OCI-LY7 (cell line): ENCODE results near the gene INPP5K. TPM values are rescaled to one million over a fixed set of nuclear protein-coding genes. Genes with fewer than 3 reads are reported as not detected.

Source experiments
- BruUV-seq: library from RNA; stranded (reverse); fragments of 400-500 nt; replicated peaks from 2 replicates; lab custom pipeline; 2021; lab: Mats Ljungman, UMichigan
- CTCF ChIA-PET: fragments of 300-600 bp; sonication (Branson Sonifier 250); formaldehyde crosslinking; loops from one replicate; lab custom pipeline; 2022; ENCODE audit warnings: antibody characterized with exemption; ENCODE audit not compliant: unreplicated experiment; lab: Charles Lee
- POLR2A ChIA-PET: fragments of 300-600 bp; sonication (Branson Sonifier 250); formaldehyde crosslinking; loops from one replicate; lab custom pipeline; 2022; ENCODE audit warnings: antibody characterized with exemption; lab: Charles Lee
- DNase-seq: peaks from one replicate; pipeline ENCODE4 v3.0.0-alpha.2; 2015; ENCODE audit warnings: low spot score
- H2AFZ ChIP-seq: fragments of 200-600 bp; sonication (generic), shearing (Covaris generic); 2 replicates; pipeline ENCODE4 v1.6.1; 2014; ENCODE audit warnings: mild to moderate bottlenecking, antibody characterized with exemption, low read length, moderate library complexity
- H3K27ac ChIP-seq: fragments of 200-600 bp; sonication (generic); 2 replicates; pipeline ENCODE4 v1.5.1; 2014; ENCODE audit warnings: mixed run types, low read depth, mild to moderate bottlenecking, moderate library complexity, low read length, inconsistent platforms; ENCODE audit not compliant: poor library complexity, severe bottlenecking
- H3K36me3 ChIP-seq: fragments of 200-600 bp; sonication (generic); 2 replicates; pipeline ENCODE4 v1.6.1; 2014; ENCODE audit warnings: mild to moderate bottlenecking, antibody characterized with exemption, low read length, moderate library complexity, mixed read lengths; ENCODE audit not compliant: insufficient read depth
- H3K4me1 ChIP-seq: fragments of 200-600 bp; sonication (generic); 2 replicates; pipeline ENCODE4 v1.5.1; 2014; ENCODE audit warnings: mild to moderate bottlenecking, low read length; ENCODE audit not compliant: insufficient read depth, poor library complexity, severe bottlenecking
- H3K4me2 ChIP-seq: fragments of 200-600 bp; sonication (generic); 2 replicates; pipeline ENCODE4 v1.6.1; 2014; ENCODE audit warnings: mild to moderate bottlenecking, low read length
- H3K4me3 ChIP-seq: fragments of 200-600 bp; sonication (generic); 2 replicates; pipeline ENCODE4 v1.5.1; 2014; ENCODE audit warnings: mild to moderate bottlenecking, low read depth, low read length; ENCODE audit not compliant: poor library complexity, severe bottlenecking
- H3K79me2 ChIP-seq: fragments of 200-600 bp; sonication (generic); 2 replicates; pipeline ENCODE4 v1.6.1; 2016; ENCODE audit warnings: low read depth, mild to moderate bottlenecking, low read length, moderate library complexity, mixed read lengths; ENCODE audit not compliant: insufficient read depth
- H3K9me2 ChIP-seq: fragments of 200-600 bp; sonication (generic); 2 replicates; pipeline ENCODE4 v1.6.1; 2016; ENCODE audit warnings: mild to moderate bottlenecking, low read length, mixed read lengths; ENCODE audit not compliant: insufficient read depth
- H3K9me3 ChIP-seq: fragments of 200-600 bp; sonication (generic); 2 replicates; pipeline ENCODE4 v1.6.1; 2014; ENCODE audit warnings: mild to moderate bottlenecking, mixed run types, low read length, mixed read lengths
- H4K20me1 ChIP-seq: fragments of 200-600 bp; sonication (generic); 2 replicates; pipeline ENCODE4 v1.6.1; 2014; ENCODE audit warnings: mild to moderate bottlenecking, antibody characterized with exemption, low read length, moderate library complexity, mixed read lengths; ENCODE audit not compliant: insufficient read depth
- EZH2phosphoT487 ChIP-seq: fragments of 200-600 bp; sonication (generic); IDR thresholded peaks from 2 replicates; pipeline ENCODE4 v1.6.1; 2018; ENCODE audit warnings: low read depth, borderline replicate concordance, mild to moderate bottlenecking, mixed run types, antibody characterized with exemption, low read length, moderate library complexity, mixed read lengths
- intact Hi-C: fragments of 100-400 bp; cut with micrococcal nuclease; formaldehyde crosslinking; loops from one replicate; pipeline ENCODE4 v1.10.0; 2022; ENCODE audit not compliant: unreplicated experiment
- total RNA-seq, 2 experiments: library from RNA; depleted of rRNA in 1 of 2; stranded (reverse); fragments of >200 nt in 1 of 2; shearing (Covaris generic) in 1 of 2; gene quantifications; 2 replicates each; pipeline ENCODE4 v1.2.3, GENCODE V29; 2014 to 2022
- TF ChIP-seq, protein P1 (sequence below): fragments of 200-600 bp; sonication (generic); conservative IDR thresholded peaks from 2 replicates; pipeline ENCODE4 v1.5.1; 2014; ENCODE audit warnings: mild to moderate bottlenecking, antibody characterized with exemption, low read length, moderate library complexity, mixed read lengths

INPP5K gene
- total RNA-seq, 2 experiments from 2014 or later, result 28.8 to 40.7 TPM

DNA sequence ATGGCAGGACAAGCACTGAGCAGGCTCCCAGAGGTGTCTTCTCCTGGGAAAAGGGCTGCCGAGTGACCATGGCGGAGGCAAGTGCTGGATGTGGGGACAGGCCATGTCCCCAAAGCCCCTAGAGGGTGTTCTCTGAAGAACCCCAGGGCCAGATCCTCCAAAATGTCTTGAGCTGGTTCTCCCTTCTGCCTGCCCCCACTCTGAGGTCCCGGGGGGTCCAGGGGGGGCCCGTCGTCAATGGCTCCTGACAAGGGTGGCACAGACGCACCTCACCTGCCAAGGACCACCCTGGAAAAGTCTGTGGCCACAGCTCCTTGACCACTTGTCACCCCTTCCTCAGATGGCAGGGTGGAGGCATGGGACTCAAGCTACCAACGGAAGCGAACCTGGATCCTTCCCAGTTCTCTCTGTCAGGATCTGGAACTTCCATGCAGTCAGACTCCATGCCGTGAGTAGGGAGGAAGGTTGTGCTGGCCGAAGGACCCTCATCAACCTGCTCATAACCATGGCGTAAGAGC lies 21.6 kb downstream of the INPP5K start:
- Histone ChIP-seq H3K9me3 (no peaks in the 10 kb centered on the region), H3K4me1 (peaks cover 15% of the 10 kb centered on the region), H3K9me2 (no peaks in the 10 kb centered on the region), H3K4me2 (no peak overlapping the region), H3K4me3 (no peak overlapping the region), H4K20me1 (no peaks in the 10 kb centered on the region), H3K79me2 (no peaks in the 10 kb centered on the region; the same call in 1 of the 2 replicates), H3K36me3 (no peaks in the 10 kb centered on the region), H2AFZ (no peak overlapping the region), H3K27ac (no peak overlapping the region)
- no TSS peak for BruUV-seq
- ChIA-PET CTCF (no interaction called here), POLR2A (interaction anchor here (1.1 kb wide), 1 partner anchor 10 kb away, joined by 3 read pairs; no protein-coding TSS in a partner anchor)
- TF ChIP-seq, protein P1, sequence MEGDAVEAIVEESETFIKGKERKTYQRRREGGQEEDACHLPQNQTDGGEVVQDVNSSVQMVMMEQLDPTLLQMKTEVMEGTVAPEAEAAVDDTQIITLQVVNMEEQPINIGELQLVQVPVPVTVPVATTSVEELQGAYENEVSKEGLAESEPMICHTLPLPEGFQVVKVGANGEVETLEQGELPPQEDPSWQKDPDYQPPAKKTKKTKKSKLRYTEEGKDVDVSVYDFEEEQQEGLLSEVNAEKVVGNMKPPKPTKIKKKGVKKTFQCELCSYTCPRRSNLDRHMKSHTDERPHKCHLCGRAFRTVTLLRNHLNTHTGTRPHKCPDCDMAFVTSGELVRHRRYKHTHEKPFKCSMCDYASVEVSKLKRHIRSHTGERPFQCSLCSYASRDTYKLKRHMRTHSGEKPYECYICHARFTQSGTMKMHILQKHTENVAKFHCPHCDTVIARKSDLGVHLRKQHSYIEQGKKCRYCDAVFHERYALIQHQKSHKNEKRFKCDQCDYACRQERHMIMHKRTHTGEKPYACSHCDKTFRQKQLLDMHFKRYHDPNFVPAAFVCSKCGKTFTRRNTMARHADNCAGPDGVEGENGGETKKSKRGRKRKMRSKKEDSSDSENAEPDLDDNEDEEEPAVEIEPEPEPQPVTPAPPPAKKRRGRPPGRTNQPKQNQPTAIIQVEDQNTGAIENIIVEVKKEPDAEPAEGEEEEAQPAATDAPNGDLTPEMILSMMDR, result no peak
- no peak for TF ChIP-seq EZH2phosphoT487
- DNase-seq, result no peak
- intact Hi-C loops, result no loop called here

DNA sequence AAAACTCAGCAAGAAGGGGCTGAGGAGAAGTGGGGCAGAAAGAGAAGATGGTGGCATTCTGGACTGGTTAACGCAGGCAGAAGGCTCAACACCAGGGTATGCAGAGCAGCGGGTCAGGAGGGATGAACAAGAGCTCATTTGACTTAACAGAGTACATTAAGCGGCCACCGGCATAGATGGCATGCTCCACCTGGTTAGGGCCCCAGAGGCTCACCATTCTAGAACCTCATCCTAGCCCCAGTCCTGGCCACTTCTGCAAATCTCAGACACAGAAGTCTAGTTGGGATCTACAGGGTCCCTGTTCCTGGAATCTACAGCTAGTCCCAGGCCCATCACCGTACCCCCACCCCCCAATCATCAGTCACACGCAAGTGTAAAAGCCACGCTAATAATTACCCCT lies 22.2 kb downstream of the INPP5K start:
- CTCF ChIA-PET, result no interaction called here

More for the DNA sequence above, 22.2 kb downstream of the INPP5K start:
- no TSS peak for BruUV-seq
- TF ChIP-seq EZH2phosphoT487, result no peak
- TF ChIP-seq, protein P1, result no peak
- H3K9me3 ChIP-seq, result no peaks in the 10 kb centered on the region
- H3K4me1 ChIP-seq, result peaks cover 19% of the 10 kb centered on the region
- no peak for DNase-seq
- no peak overlapping the region for H3K27ac ChIP-seq
- H2AFZ ChIP-seq, result no peak overlapping the region
- H3K4me2 ChIP-seq, result no peak overlapping the region
- H3K36me3 ChIP-seq, result no peaks in the 10 kb centered on the region
- no peaks in the 10 kb centered on the region for H4K20me1 ChIP-seq
- H3K4me3 ChIP-seq, result no peak overlapping the region
- no peaks in the 10 kb centered on the region for H3K9me2 ChIP-seq
- POLR2A ChIA-PET, result interaction anchor here (1.1 kb wide), 1 partner anchor 11 kb away, joined by 3 read pairs; no protein-coding TSS in a partner anchor
- intact Hi-C loops, result no loop called here
- H3K79me2 ChIP-seq, result no peaks in the 10 kb centered on the region; the same call in 1 of the 2 replicates
